MCF 10A (cell line): Measurements from ENCODE around the gene KHSRP. TPM values are rescaled to one million over a fixed set of nuclear protein-coding genes. Genes with fewer than 3 reads are reported as not detected.

Experiments used
- BruUV-seq: library from RNA; stranded (reverse); fragments of 400-500 nt; replicated peaks from 2 replicates; lab custom pipeline; 2021; lab: Mats Ljungman, UMichigan
- CTCF ChIA-PET: fragments of 300-600 bp; sonication (Branson Sonifier 250); formaldehyde crosslinking; extraction: SDS; loops from one replicate; lab custom pipeline; 2021; ENCODE audit warnings: antibody characterized with exemption, inconsistent platforms; lab: Yijun Ruan, JAX
- POLR2A ChIA-PET: fragments of 300-600, 350-650 bp; sonication (Branson Sonifier 250); formaldehyde crosslinking; extraction: SDS; loops from one replicate; lab custom pipeline; 2020; ENCODE audit warnings: antibody characterized with exemption, inconsistent platforms; lab: Yijun Ruan, JAX
- DNase-seq: peaks from one replicate; pipeline ENCODE4 v3.0.0-alpha.2; 2018; ENCODE audit not compliant: unreplicated experiment
- H3K27ac Mint-ChIP-seq: one replicate; pipeline ENCODE4 v1.8.0; 2022; ENCODE audit warnings: mild to moderate bottlenecking, low read depth, mixed read lengths; ENCODE audit not compliant: unreplicated experiment
- H3K27me3 Mint-ChIP-seq: one replicate; pipeline ENCODE4 v1.8.0; 2022; ENCODE audit warnings: mixed read lengths; ENCODE audit not compliant: insufficient read depth, unreplicated experiment
- H3K36me3 Mint-ChIP-seq: one replicate; pipeline ENCODE4 v1.8.0; 2022; ENCODE audit warnings: mild to moderate bottlenecking, moderate library complexity, mixed read lengths; ENCODE audit not compliant: insufficient read depth, unreplicated experiment
- H3K4me1 Mint-ChIP-seq: one replicate; pipeline ENCODE4 v1.8.0; 2022; ENCODE audit warnings: mixed read lengths; ENCODE audit not compliant: insufficient read depth, unreplicated experiment
- H3K4me3 Mint-ChIP-seq: one replicate; pipeline ENCODE4 v1.8.0; 2022; ENCODE audit warnings: mild to moderate bottlenecking, moderate library complexity, mixed read lengths; ENCODE audit not compliant: unreplicated experiment
- H3K9me3 Mint-ChIP-seq: one replicate; pipeline ENCODE4 v1.8.0; 2022; ENCODE audit warnings: mixed read lengths; ENCODE audit not compliant: unreplicated experiment
- intact Hi-C: fragments of 100-400 bp; cut with micrococcal nuclease; formaldehyde crosslinking; loops from 2 replicates; pipeline ENCODE4 v1.14.1; 2022
- total RNA-seq: library from RNA; stranded (reverse); gene quantifications from 2 replicates; pipeline ENCODE4 v1.2.3, GENCODE V29; 2022
- TF ChIP-seq, protein P1 (sequence below): fragments of 200-600 bp; IDR thresholded peaks from one replicate; pipeline ENCODE4 v1.8.0; 2022; ENCODE audit warnings: antibody characterized with exemption, mild to moderate bottlenecking; ENCODE audit not compliant: unreplicated experiment

KHSRP gene
- total RNA-seq, 1 experiment from 2014 or later = 278 TPM

DNA sequence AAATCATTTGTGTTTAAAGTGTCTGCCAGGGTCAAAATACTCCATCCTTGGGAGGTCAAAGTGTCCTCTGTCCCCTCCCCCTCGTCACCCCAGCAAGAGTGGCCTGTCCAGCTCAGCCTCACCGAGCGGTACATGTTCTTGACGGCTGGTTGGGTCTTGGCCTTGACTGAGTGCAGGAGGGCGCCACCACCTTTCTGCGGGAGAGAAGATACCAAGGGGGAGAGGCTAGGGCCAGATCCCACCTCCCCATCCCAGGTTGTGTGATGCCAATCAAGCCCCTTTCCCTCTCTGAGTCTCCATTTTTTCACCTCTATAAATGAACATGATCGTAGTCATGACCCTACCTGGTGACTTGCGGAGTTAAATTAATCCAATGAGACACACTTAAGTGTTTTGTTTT lies 45.6 kb upstream of the KHSRP start:
- H3K4me1 Mint-ChIP-seq = no peaks in the 10 kb centered on the region
- CTCF ChIA-PET = interaction anchor here (0.6 kb wide), 1 partner anchor 1624 kb away, joined by 3 read pairs; no protein-coding TSS in a partner anchor
- TF ChIP-seq, protein P1, sequence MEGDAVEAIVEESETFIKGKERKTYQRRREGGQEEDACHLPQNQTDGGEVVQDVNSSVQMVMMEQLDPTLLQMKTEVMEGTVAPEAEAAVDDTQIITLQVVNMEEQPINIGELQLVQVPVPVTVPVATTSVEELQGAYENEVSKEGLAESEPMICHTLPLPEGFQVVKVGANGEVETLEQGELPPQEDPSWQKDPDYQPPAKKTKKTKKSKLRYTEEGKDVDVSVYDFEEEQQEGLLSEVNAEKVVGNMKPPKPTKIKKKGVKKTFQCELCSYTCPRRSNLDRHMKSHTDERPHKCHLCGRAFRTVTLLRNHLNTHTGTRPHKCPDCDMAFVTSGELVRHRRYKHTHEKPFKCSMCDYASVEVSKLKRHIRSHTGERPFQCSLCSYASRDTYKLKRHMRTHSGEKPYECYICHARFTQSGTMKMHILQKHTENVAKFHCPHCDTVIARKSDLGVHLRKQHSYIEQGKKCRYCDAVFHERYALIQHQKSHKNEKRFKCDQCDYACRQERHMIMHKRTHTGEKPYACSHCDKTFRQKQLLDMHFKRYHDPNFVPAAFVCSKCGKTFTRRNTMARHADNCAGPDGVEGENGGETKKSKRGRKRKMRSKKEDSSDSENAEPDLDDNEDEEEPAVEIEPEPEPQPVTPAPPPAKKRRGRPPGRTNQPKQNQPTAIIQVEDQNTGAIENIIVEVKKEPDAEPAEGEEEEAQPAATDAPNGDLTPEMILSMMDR = no peak
- no peak overlapping the region for H3K4me3 Mint-ChIP-seq
- DNase-seq = no peak
- no TSS peak for BruUV-seq
- intact Hi-C loops = no loop called here
- H3K27ac Mint-ChIP-seq = no peak overlapping the region
- no peaks in the 10 kb centered on the region for H3K9me3 Mint-ChIP-seq
- peaks cover 12% of the 10 kb centered on the region for H3K36me3 Mint-ChIP-seq
- POLR2A ChIA-PET = interaction anchor here (0.5 kb wide), 1 partner anchor 344 kb away, joined by 3 read pairs; no protein-coding TSS in a partner anchor
- H3K27me3 Mint-ChIP-seq = no peaks in the 10 kb centered on the region

DNA sequence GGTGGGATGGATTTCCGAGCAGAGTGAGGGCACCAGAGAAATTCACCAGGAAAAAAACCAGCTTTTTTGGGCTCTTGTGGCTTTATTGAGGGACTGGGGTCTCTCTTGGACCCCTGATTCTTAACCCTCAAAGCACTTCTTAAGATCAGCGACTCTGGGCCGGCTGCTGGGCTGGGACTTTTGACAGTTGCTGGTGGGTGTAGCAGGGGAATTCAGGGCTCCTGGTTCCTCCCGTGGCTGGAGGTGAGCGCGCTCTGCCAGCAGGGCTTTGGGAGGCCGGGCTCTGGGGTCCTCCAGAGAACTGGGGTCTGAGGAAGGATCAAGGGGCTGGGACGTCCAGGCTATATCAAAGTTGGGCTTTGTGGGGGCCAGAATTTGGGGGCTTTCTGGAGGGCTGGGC lies 42.8 kb upstream of the KHSRP start:
- peaks cover 7% of the 10 kb centered on the region for H3K4me1 Mint-ChIP-seq
- TF ChIP-seq, protein P1 = no peak
- H3K36me3 Mint-ChIP-seq = peaks cover 16% of the 10 kb centered on the region
- ChIA-PET CTCF (no interaction called here), POLR2A (no interaction called here)
- H3K9me3 Mint-ChIP-seq = no peaks in the 10 kb centered on the region
- no peaks in the 10 kb centered on the region for H3K27me3 Mint-ChIP-seq
- H3K4me3 Mint-ChIP-seq = no peak overlapping the region
- DNase-seq = no peak
- no peak overlapping the region for H3K27ac Mint-ChIP-seq
- intact Hi-C loops = no loop called here
- BruUV-seq = no TSS peak

DNA sequence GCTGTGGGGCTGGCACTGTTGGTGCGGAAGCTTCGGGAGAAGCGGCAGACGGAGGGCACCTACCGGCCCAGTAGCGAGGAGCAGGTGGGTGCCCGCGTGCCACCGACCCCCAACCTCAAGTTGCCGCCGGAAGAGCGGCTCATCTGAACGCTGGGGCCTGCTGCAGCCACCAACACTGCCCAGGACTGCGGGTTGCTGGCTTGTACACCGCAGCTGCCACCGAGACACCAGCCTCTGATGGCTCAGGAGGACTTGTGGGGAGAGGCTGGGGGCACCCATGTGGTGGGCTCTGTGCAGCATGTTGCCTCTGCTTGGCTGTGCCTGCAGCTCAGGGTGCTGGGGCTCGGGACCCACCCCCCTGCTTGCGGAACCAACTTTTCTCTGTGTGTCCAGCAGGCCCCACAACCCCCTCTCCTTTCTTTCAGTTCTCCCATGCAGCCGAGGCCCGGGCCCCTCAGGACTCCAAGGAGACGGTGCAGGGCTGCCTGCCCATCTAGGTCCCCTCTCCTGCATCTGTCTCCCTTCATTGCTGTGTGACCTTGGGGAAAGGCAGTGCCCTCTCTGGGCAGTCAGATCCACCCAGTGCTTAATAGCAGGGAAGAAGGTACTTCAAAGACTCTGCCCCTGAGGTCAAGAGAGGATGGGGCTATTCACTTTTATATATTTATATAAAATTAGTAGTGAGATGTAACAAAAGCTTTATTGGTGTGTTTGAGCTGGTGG lies 42.1 kb upstream of the KHSRP start:
- H3K9me3 Mint-ChIP-seq = no peaks in the 10 kb centered on the region
- H3K27ac Mint-ChIP-seq = no peak overlapping the region
- no TSS peak for BruUV-seq
- TF ChIP-seq, protein P1 = no peak
- ChIA-PET CTCF (interaction anchor here (0.8 kb wide), 1 partner anchor 125 kb away, joined by 3 read pairs; no protein-coding TSS in a partner anchor), POLR2A (no interaction called here)
- H3K4me1 Mint-ChIP-seq = peaks cover 11% of the 10 kb centered on the region
- no peak overlapping the region for H3K4me3 Mint-ChIP-seq
- no peak for DNase-seq
- H3K36me3 Mint-ChIP-seq = peaks cover 16% of the 10 kb centered on the region
- intact Hi-C loops = no loop called here
- no peaks in the 10 kb centered on the region for H3K27me3 Mint-ChIP-seq

DNA sequence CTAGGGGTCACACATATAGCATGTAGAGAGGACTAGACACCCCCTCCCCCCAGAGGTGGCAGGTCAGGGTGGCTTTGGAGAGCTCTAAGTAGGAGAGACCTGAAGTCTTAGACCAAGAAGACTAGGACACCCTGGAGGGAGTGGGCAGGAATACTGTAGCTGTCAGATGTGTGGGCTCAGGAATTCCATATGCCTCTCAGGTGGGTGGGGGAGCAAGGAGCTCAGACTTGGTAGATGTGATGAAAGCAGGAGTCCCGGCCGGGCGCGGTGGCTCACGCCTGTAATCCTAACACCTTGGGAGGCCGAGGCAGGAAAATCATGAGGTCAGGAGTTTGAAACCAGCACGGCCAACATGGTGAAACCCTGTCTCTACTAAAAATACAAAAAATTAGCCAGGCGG lies 41.1 kb upstream of the KHSRP start:
- Mint-ChIP-seq H3K27ac (no peak overlapping the region), H3K27me3 (no peaks in the 10 kb centered on the region), H3K4me1 (peaks cover 11% of the 10 kb centered on the region), H3K4me3 (no peak overlapping the region), H3K9me3 (no peaks in the 10 kb centered on the region), H3K36me3 (peaks cover 16% of the 10 kb centered on the region)
- ChIA-PET CTCF (no interaction called here), POLR2A (no interaction called here)
- no TSS peak for BruUV-seq
- intact Hi-C loops = no loop called here
- no peak for DNase-seq
- TF ChIP-seq, protein P1 = no peak
